CD4-positive, CD25-positive, alpha-beta regulatory T cell (primary cell): Measurements from ENCODE around the gene IL12RB1. TPM values are rescaled to one million over a fixed set of nuclear protein-coding genes. Genes with fewer than 3 reads are reported as not detected.

Experiments used
- ATAC-seq, 2 donors: fragments of 150-1000 bp; cut with Tn5 transposase; one replicate each; pipeline ENCODE4 v1.10.0; 2021; ENCODE audit warnings: low read depth in 2 of 2, moderate number of reproducible peaks in 2 of 2, moderate library complexity in 1 of 2
- DNase-seq, 3 donors: peaks; one replicate each; pipeline versions ENCODE4 v3.0.0 to v3.0.0-alpha.2; 2012 to 2022; ENCODE audit warnings: mixed read lengths in 1 of 3
- H3K27ac ChIP-seq: one replicate; pipeline ENCODE4 v1.7.0; 2013; ENCODE audit warnings: mild to moderate bottlenecking, low read length; ENCODE audit not compliant: insufficient read depth, poor library complexity, severe bottlenecking
- H3K27me3 ChIP-seq: one replicate; pipeline ENCODE4 v1.7.0; 2013; ENCODE audit warnings: low read length; ENCODE audit not compliant: control insufficient read depth, insufficient read depth
- H3K36me3 ChIP-seq: one replicate; pipeline ENCODE4 v1.7.0; 2013; ENCODE audit warnings: mild to moderate bottlenecking, low read length, moderate library complexity; ENCODE audit not compliant: control insufficient read depth, insufficient read depth
- H3K4me1 ChIP-seq: 2 replicates; pipeline ENCODE4 v1.7.0; 2013; ENCODE audit warnings: mild to moderate bottlenecking, low read length; ENCODE audit not compliant: insufficient read depth, control insufficient read depth, poor library complexity, severe bottlenecking
- H3K4me3 ChIP-seq: one replicate; pipeline ENCODE4 v1.7.0; 2013; ENCODE audit warnings: low read depth, mild to moderate bottlenecking, low read length, moderate library complexity
- H3K9me3 ChIP-seq, 2 experiments: 1 replicate in 1 of 2; 2 replicates in 1 of 2; pipeline ENCODE4 v1.7.0; 2013; ENCODE audit warnings: low read length in 2 of 2, mild to moderate bottlenecking in 1 of 2, moderate library complexity in 1 of 2; ENCODE audit not compliant: control insufficient read depth in 2 of 2
- H3K27ac Mint-ChIP-seq, 3 donors: one replicate each; pipeline ENCODE4 v1.8.0; 2020 to 2022; ENCODE audit warnings: mild to moderate bottlenecking in 3 of 3, mixed read lengths in 3 of 3, moderate library complexity in 2 of 3
- H3K27me3 Mint-ChIP-seq: one replicate; pipeline ENCODE4 v1.8.0; 2022; ENCODE audit warnings: mild to moderate bottlenecking, mixed read lengths
- H3K36me3 Mint-ChIP-seq: one replicate; pipeline ENCODE4 v1.8.0; 2020; ENCODE audit warnings: mixed read lengths
- H3K4me1 Mint-ChIP-seq, 4 donors: one replicate each; pipeline ENCODE4 v1.8.0; 2020 to 2022; ENCODE audit warnings: mixed read lengths in 4 of 4, mild to moderate bottlenecking in 1 of 4
- H3K4me3 Mint-ChIP-seq, 4 donors: one replicate each; pipeline ENCODE4 v1.8.0; 2020 to 2022; ENCODE audit warnings: mild to moderate bottlenecking in 4 of 4, mixed read lengths in 4 of 4, moderate library complexity in 3 of 4
- H3K9me3 Mint-ChIP-seq, 7 donors: one replicate each; pipeline ENCODE4 v1.8.0; 2020 to 2022; ENCODE audit warnings: mixed read lengths in 7 of 7, mild to moderate bottlenecking in 3 of 7, moderate library complexity in 2 of 7
- polyA plus RNA-seq, 4 donors: library from polyadenylated mRNA; unstranded; fragments of 300-500 nt; fragmentation: Illumina TruSeq; gene quantifications; one replicate each; pipeline ENCODE4 v1.2.3, GENCODE V29; 2021
- total RNA-seq: library from RNA; stranded (reverse); gene quantifications from one replicate; pipeline ENCODE4 v1.2.3, GENCODE V29; 2022

IL12RB1 gene
- total and polyA plus RNA-seq, 5 donors from 2014 or later = 34.9 to 60.4 (median 52.0) TPM

- no peak for ATAC-seq
- H3K9me3 ChIP-seq = no peaks in the 10 kb centered on the region
- H3K36me3 ChIP-seq = no peaks in the 10 kb centered on the region
- H3K9me3 Mint-ChIP-seq = no peaks in the 10 kb centered on the region
- peaks cover 57% of the 10 kb centered on the region for H3K4me1 ChIP-seq
- H3K27me3 ChIP-seq = no peaks in the 10 kb centered on the region
- H3K27ac Mint-ChIP-seq = peak overlapping the region; percentile 90 to 98 (median 95)
- no peak overlapping the region for H3K4me3 ChIP-seq
- peaks cover 3% of the 10 kb centered on the region for H3K36me3 Mint-ChIP-seq
- DNase-seq = no peak
- peak overlapping the region in 3 of 4 donors; percentile 4 to 68 (median 53) for H3K4me3 Mint-ChIP-seq
- H3K4me1 Mint-ChIP-seq = peaks cover 5 to 70% (median 39%) of the 10 kb centered on the region in 4 donors
- peak overlapping the region; percentile 65 for H3K27ac ChIP-seq
- H3K27me3 Mint-ChIP-seq = peaks cover 5% of the 10 kb centered on the region
Measured at GRCh38 chr19:18020212-18021085, 66.3 kb downstream of the IL12RB1 start.

DNA sequence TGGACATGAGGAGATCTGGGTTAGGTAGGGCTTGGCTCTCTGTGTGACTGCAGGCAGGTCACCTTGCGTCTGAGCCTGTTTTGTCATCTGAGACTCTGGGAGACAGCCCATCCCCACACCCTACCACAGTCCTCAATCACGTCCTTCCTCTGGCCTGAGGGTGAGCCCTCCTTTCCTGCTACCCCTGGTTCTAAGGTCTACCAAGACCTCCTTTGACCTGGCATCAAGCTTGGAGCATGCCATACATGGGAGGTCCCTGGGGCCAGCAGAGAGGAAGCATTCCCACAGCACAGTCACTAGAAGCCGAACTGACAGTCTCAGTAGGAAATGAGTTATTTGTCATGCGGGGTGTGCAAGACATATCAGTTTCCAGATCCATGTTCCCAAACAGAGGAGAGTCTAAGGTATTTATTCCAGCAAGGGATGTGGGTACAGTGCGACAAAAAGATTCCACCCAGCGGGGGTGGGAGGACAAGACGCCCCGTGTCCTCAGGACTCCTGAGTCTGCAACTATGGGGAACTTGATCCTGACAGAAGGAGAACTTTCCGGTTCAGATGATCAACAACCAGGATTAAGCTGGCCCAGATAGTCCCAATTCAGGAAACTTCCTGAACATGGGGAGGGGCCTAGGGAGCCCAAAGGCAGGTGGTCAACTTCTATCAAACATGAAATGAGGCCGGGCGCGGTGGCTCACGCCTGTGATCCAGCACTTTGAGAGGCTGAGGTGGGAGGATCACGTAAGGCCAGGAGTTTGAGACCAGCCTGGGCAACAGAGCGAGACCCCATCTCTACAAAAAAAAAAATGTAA is 69.3 kb downstream of the IL12RB1 start:
- H3K4me1 ChIP-seq = peaks cover 69% of the 10 kb centered on the region

GRCh38 chr19:18016209-18016910 is 70.4 kb downstream of the IL12RB1 start:
- no peaks in the 10 kb centered on the region for H3K27me3 ChIP-seq
- DNase-seq (no peak), ATAC-seq (no peak)
- Mint-ChIP-seq H3K36me3 (peaks cover 26% of the 10 kb centered on the region), H3K4me1 (peaks cover 5 to 67% (median 39%) of the 10 kb centered on the region in 4 donors), H3K4me3 (peak overlapping the region in 1 of 4 donors; percentile 63), H3K27me3 (no peaks in the 10 kb centered on the region), H3K27ac (peak overlapping the region in 2 of 3 donors; percentile 41 to 52), H3K9me3 (no peaks in the 10 kb centered on the region)
- peaks cover 57% of the 10 kb centered on the region for H3K4me1 ChIP-seq
- peaks cover 28% of the 10 kb centered on the region for H3K36me3 ChIP-seq
- no peaks in the 10 kb centered on the region for H3K9me3 ChIP-seq
- H3K4me3 ChIP-seq = no peak overlapping the region
- no peak overlapping the region for H3K27ac ChIP-seq

More for the DNA sequence above, 69.3 kb downstream of the IL12RB1 start:
- no peaks in the 10 kb centered on the region for H3K27me3 ChIP-seq
- Mint-ChIP-seq H3K27me3 (no peaks in the 10 kb centered on the region), H3K9me3 (no peaks in the 10 kb centered on the region), H3K4me1 (peaks cover 5 to 75% (median 47%) of the 10 kb centered on the region in 4 donors), H3K36me3 (peaks cover 23% of the 10 kb centered on the region), H3K4me3 (peak overlapping the region in 1 of 4 donors; percentile 63), H3K27ac (peak overlapping the region; percentile 29 to 77 (median 71))
- ATAC-seq (no peak), DNase-seq (no peak)
- H3K27ac ChIP-seq = no peak overlapping the region
- H3K9me3 ChIP-seq = no peaks in the 10 kb centered on the region
- H3K36me3 ChIP-seq = peaks cover 21% of the 10 kb centered on the region
- H3K4me3 ChIP-seq = no peak overlapping the region

DNA sequence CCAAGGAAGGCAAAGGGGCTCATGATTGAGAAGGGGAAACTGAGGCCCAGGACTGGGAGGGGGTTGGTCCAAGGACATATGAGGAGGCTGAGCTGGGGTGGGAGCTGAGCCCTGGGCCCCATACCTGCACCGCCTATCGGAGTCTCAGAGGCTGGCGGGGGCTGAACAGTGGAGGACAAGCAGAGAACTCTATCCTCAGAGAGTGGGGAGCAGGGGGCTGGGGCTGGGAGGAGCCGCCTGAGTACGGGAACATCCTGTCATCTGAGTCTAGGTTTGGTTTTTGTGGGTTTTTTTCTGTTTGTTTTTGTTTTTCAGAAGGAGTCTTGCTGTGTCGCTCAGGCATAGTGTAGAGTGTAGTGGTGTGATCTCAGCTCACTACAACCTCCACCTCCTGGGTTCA is 72.5 kb downstream of the IL12RB1 start:
- peak overlapping the region; percentile 2 for H3K4me3 ChIP-seq
- ATAC-seq = peak; percentile 53 to 82
- H3K27ac ChIP-seq = peak overlapping the region; percentile 76

GRCh38 chr19:18013210-18014111 is 73.3 kb downstream of the IL12RB1 start:
- Mint-ChIP-seq H3K27me3 (no peaks in the 10 kb centered on the region), H3K4me1 (peaks cover 5 to 65% (median 37%) of the 10 kb centered on the region in 4 donors), H3K36me3 (peaks cover 27% of the 10 kb centered on the region), H3K4me3 (peak overlapping the region; percentile 82 to 90 (median 84)), H3K27ac (peak overlapping the region; percentile 96 to 99 (median 97)), H3K9me3 (no peaks in the 10 kb centered on the region)
- ATAC-seq (peak in 1 of 2 donors; percentile 7), DNase-seq (no peak)
- peak overlapping the region; percentile 76 for H3K27ac ChIP-seq
- H3K27me3 ChIP-seq = no peaks in the 10 kb centered on the region
- peaks cover 56% of the 10 kb centered on the region for H3K36me3 ChIP-seq
- peak overlapping the region; percentile 2 for H3K4me3 ChIP-seq
- peaks cover 51% of the 10 kb centered on the region for H3K4me1 ChIP-seq
- H3K9me3 ChIP-seq = no peaks in the 10 kb centered on the region

More for the DNA sequence above, 72.5 kb downstream of the IL12RB1 start:
- H3K27me3 Mint-ChIP-seq = no peaks in the 10 kb centered on the region
- peak overlapping the region; percentile 82 to 90 (median 84) for H3K4me3 Mint-ChIP-seq
- peaks cover 49% of the 10 kb centered on the region for H3K36me3 ChIP-seq
- peaks cover 5 to 61% (median 36%) of the 10 kb centered on the region in 4 donors for H3K4me1 Mint-ChIP-seq
- H3K4me1 ChIP-seq = peaks cover 47% of the 10 kb centered on the region
- H3K27ac Mint-ChIP-seq = peak overlapping the region; percentile 96 to 99 (median 97)
- peaks cover 27% of the 10 kb centered on the region for H3K36me3 Mint-ChIP-seq
- no peaks in the 10 kb centered on the region for H3K9me3 Mint-ChIP-seq
- peak in 2 of 3 donors; percentile 64 to 75 for DNase-seq
- H3K27me3 ChIP-seq = no peaks in the 10 kb centered on the region
- no peaks in the 10 kb centered on the region for H3K9me3 ChIP-seq

DNA sequence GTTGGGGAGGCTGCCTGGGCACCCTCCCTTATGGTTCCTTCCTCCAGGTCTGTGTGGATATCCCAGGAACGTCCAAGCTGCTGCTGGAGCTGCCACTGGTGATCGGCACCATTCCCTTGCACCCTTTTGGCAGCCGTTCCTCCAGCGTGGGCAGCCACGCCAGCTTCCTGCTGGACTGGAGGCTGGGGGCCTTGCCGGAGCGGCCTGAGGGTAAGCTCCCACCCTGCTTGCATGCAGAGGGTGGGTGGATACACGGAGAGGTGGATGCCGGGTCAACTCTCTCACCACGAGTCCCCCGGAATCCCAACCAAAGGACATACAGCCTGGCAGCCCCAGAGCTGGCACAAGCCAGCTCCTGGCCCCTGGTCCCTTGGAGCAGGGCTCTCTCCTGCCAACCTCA is 76.6 kb downstream of the IL12RB1 start:
- H3K36me3 ChIP-seq = peaks cover 55% of the 10 kb centered on the region
- H3K4me3 Mint-ChIP-seq = peak overlapping the region in 3 of 4 donors; percentile 5 to 81 (median 9)
- no peak for DNase-seq

More for the DNA sequence above, 76.6 kb downstream of the IL12RB1 start:
- Histone ChIP-seq H3K4me1 (peaks cover 47% of the 10 kb centered on the region), H3K9me3 (no peaks in the 10 kb centered on the region), H3K27me3 (no peaks in the 10 kb centered on the region), H3K4me3 (no peak overlapping the region), H3K27ac (no peak overlapping the region)
- Mint-ChIP-seq H3K4me1 (peaks cover 0 to 57% (median 33%) of the 10 kb centered on the region in 4 donors), H3K27me3 (no peaks in the 10 kb centered on the region), H3K27ac (no peak overlapping the region), H3K9me3 (peaks cover 0 to 2% (median 0%) of the 10 kb centered on the region in 7 donors), H3K36me3 (peaks cover 25% of the 10 kb centered on the region)
- ATAC-seq = no peak
